Hepatocyte (in vitro differentiated cells): ENCODE data around the gene ZFP2. TPM values are rescaled to one million over a fixed set of nuclear protein-coding genes. Genes with fewer than 3 reads are reported as not detected.

ENCODE experiments used
- DNase-seq: peaks from one replicate; pipeline ENCODE4 v3.0.0-alpha.2; 2016; ENCODE audit warnings: low spot score
- H2AFZ ChIP-seq: fragments of 200-600 bp; sonication (generic); 2 replicates; pipeline ENCODE4 v1.6.0; 2016; ENCODE audit warnings: antibody characterized with exemption, mild to moderate bottlenecking
- H3K27ac ChIP-seq: fragments of 200-600 bp; sonication (generic); 2 replicates; pipeline ENCODE4 v1.5.1; 2016; ENCODE audit warnings: mild to moderate bottlenecking
- H3K27me3 ChIP-seq: fragments of 200-600 bp; sonication (generic); 2 replicates; pipeline ENCODE4 v1.6.1; 2016
- H3K36me3 ChIP-seq: fragments of 200-600 bp; sonication (generic); replicated peaks from 2 replicates; pipeline ENCODE4 v1.5.1; 2016; ENCODE audit warnings: low read depth; ENCODE audit not compliant: insufficient read depth
- H3K4me1 ChIP-seq: fragments of 200-600 bp; sonication (generic); 2 replicates; pipeline ENCODE4 v1.5.1; 2016; ENCODE audit warnings: mild to moderate bottlenecking, moderate library complexity; ENCODE audit not compliant: insufficient read depth
- H3K4me2 ChIP-seq: fragments of 200-600 bp; sonication (generic); 2 replicates; pipeline ENCODE4 v1.6.0; 2016
- H3K4me3 ChIP-seq: fragments of 200-600 bp; sonication (generic); 2 replicates; pipeline ENCODE4 v1.5.1; 2016; ENCODE audit warnings: mild to moderate bottlenecking
- H3K79me2 ChIP-seq: fragments of 200-600 bp; sonication (generic); 2 replicates; pipeline ENCODE4 v1.6.0; 2017; ENCODE audit warnings: mild to moderate bottlenecking
- H3K9me2 ChIP-seq: fragments of 200-600 bp; sonication (generic); replicated peaks from 2 replicates; pipeline ENCODE4 v1.6.0; 2017; ENCODE audit warnings: mild to moderate bottlenecking; ENCODE audit not compliant: insufficient read depth
- H3K9me3 ChIP-seq: fragments of 200-600 bp; sonication (generic); 2 replicates; pipeline ENCODE4 v1.5.1; 2016; ENCODE audit warnings: low read depth, mild to moderate bottlenecking
- H4K20me1 ChIP-seq: fragments of 200-600 bp; sonication (generic); 2 replicates; pipeline ENCODE4 v1.6.0; 2016; ENCODE audit warnings: mild to moderate bottlenecking; ENCODE audit not compliant: insufficient read depth, poor library complexity, severe bottlenecking
- CTCF ChIP-seq: fragments of 200-600 bp; sonication (generic); IDR thresholded peaks from 2 replicates; pipeline ENCODE4 v1.5.1; 2016; ENCODE audit warnings: antibody characterized with exemption, mild to moderate bottlenecking; ENCODE audit not compliant: poor library complexity
- EZH2 ChIP-seq: fragments of 200-600 bp; sonication (generic); IDR thresholded peaks from 2 replicates; pipeline ENCODE4 v1.6.1; 2016; ENCODE audit warnings: antibody characterized with exemption, mild to moderate bottlenecking, borderline replicate concordance
- EZH2phosphoT487 ChIP-seq: fragments of 200-600 bp; sonication (generic); IDR thresholded peaks from one replicate; pipeline ENCODE4 v1.6.1; 2018; ENCODE audit warnings: antibody characterized with exemption, mild to moderate bottlenecking, low read depth, moderate library complexity; ENCODE audit not compliant: unreplicated experiment, severe bottlenecking
- WGBS: methylation state at CpG from one replicate; pipeline ENCODE4 v1.1.6; 2016; ENCODE audit warnings: low lambda C conversion rate; ENCODE audit errors: missing lambda C conversion rate; 5-methylcytosine and 5-hydroxymethylcytosine counted together
- polyA plus RNA-seq: library from polyadenylated mRNA; unstranded; fragments of >200 nt; fragmentation: Nextera tagmentation; extraction: Ambion mirVana; gene quantifications from 2 replicates; pipeline ENCODE4 v1.2.1, GENCODE V29; 2016
- total RNA-seq: library from RNA; depleted of rRNA; stranded (reverse); fragments of >200 nt; gene quantifications from 2 replicates; pipeline ENCODE4 v1.2.3, GENCODE V29; 2014

ZFP2 gene
- total and polyA plus RNA-seq, 2 experiments from 2014 or later = 0.85 to 2.2 TPM

GRCh38 chr5:178883815-178884430 lies 11.8 kb upstream of the ZFP2 start:
- Histone ChIP-seq H3K4me1 (no peaks in the 10 kb centered on the region), H4K20me1 (no peaks in the 10 kb centered on the region), H3K9me3 (peaks cover 81% of the 10 kb centered on the region), H3K79me2 (no peaks in the 10 kb centered on the region), H3K9me2 (no peaks in the 10 kb centered on the region), H3K36me3 (peaks cover 22% of the 10 kb centered on the region), H3K27ac (no peak overlapping the region), H3K4me2 (no peak overlapping the region), H3K27me3 (no peaks in the 10 kb centered on the region), H2AFZ (no peak overlapping the region), H3K4me3 (no peak overlapping the region)
- 99% methylated on average over 6 of the region's 6 CpGs for WGBS
- no peak for DNase-seq
- TF ChIP-seq CTCF (no peak), EZH2 (no peak), EZH2phosphoT487 (no peak)

GRCh38 chr5:178899289-178899688 lies 3.6 kb downstream of the ZFP2 start:
- 90% methylated on average over 5 of the region's 5 CpGs for WGBS

GRCh38 chr5:178902849-178903248 lies 7.1 kb downstream of the ZFP2 start:
- Histone ChIP-seq H2AFZ (no peak overlapping the region), H3K36me3 (peaks cover 3% of the 10 kb centered on the region), H3K27ac (no peak overlapping the region), H4K20me1 (no peaks in the 10 kb centered on the region), H3K4me3 (no peak overlapping the region), H3K4me2 (no peak overlapping the region), H3K79me2 (no peaks in the 10 kb centered on the region), H3K4me1 (no peaks in the 10 kb centered on the region), H3K9me3 (peaks cover 35% of the 10 kb centered on the region), H3K9me2 (no peaks in the 10 kb centered on the region), H3K27me3 (no peaks in the 10 kb centered on the region)
- DNase-seq = no peak
- 75% methylated on average over 3 of the region's 3 CpGs for WGBS
- TF ChIP-seq CTCF (no peak), EZH2phosphoT487 (no peak), EZH2 (no peak)

More at GRCh38 chr5:178899289-178899688, 3.6 kb downstream of the ZFP2 start:
- Histone ChIP-seq H4K20me1 (no peaks in the 10 kb centered on the region), H3K9me2 (no peaks in the 10 kb centered on the region), H3K27ac (no peak overlapping the region), H2AFZ (no peak overlapping the region), H3K9me3 (peaks cover 20% of the 10 kb centered on the region), H3K36me3 (no peaks in the 10 kb centered on the region), H3K27me3 (no peaks in the 10 kb centered on the region), H3K79me2 (peaks cover 3% of the 10 kb centered on the region), H3K4me2 (no peak overlapping the region), H3K4me1 (no peaks in the 10 kb centered on the region), H3K4me3 (no peak overlapping the region)
- DNase-seq = no peak
- TF ChIP-seq EZH2 = no peak

GRCh38 chr5:178931846-178932760 lies 36.4 kb downstream of the ZFP2 start:
- 95% methylated on average over 11 of the region's 11 CpGs for WGBS
- no peak overlapping the region for H3K27ac ChIP-seq
- no peaks in the 10 kb centered on the region for H3K4me1 ChIP-seq
- no peaks in the 10 kb centered on the region for H3K9me2 ChIP-seq
- H4K20me1 ChIP-seq = no peaks in the 10 kb centered on the region
- no peaks in the 10 kb centered on the region for H3K27me3 ChIP-seq
- TF ChIP-seq EZH2 = no peak
- no peak for TF ChIP-seq EZH2phosphoT487
- H3K36me3 ChIP-seq = no peaks in the 10 kb centered on the region
- H3K79me2 ChIP-seq = no peaks in the 10 kb centered on the region
- H3K9me3 ChIP-seq = peaks cover 48% of the 10 kb centered on the region
- DNase-seq = no peak
- no peak overlapping the region for H3K4me2 ChIP-seq
- no peak overlapping the region for H2AFZ ChIP-seq
- no peak overlapping the region for H3K4me3 ChIP-seq
